ENCODE measurements around the gene TAF11L11.

DNA sequence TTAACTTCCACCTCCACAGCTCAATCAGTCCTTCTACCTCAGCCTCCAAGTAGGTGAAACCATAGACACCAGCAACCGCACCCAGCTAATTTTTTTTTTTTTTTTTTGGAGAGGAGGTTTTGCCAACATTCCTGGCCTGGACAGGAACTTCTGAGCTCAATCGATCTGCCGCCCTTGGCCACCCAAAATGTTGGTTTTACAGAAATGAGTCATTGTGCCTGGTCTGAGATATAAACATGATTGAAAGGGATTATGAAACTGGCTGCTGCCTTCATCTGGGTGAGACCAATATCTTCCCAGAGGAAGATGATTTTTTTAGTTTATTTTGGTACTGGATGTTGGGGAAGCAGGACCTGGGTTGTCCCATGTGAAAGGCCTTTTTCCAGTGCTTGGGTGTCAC lies 15.4 kb downstream of the TAF11L11 start:
- no peak for TF ChIP-seq CTCF (optimal IDR thresholded peaks at IDR 0.05 in 1 of 3, IDR thresholded peaks at IDR 0.05 in 1 of 3, conservative IDR thresholded peaks at IDR 0.05 in 1 of 3; ENCODE audit: extremely low read depth in 1 of 3, insufficient read depth in 2 of 3, low read length in 3 of 3)
- no peak for TF ChIP-seq EZH2 (IDR thresholded peaks at IDR 0.05; ENCODE audit: low read length)

All from keratinocyte (primary cell).